Testis (tissue), 3 donors: ENCODE data around the gene SMCO2. TPM values are rescaled to one million over a fixed set of nuclear protein-coding genes. Genes with fewer than 3 reads are reported as not detected.

ENCODE experiments used
- DNase-seq: peaks from one replicate; pipeline ENCODE4 v3.0.0-alpha.2; 2019
- H3K27ac ChIP-seq, 2 donors: fragments of 200-600 bp; sonication (generic); one replicate each; pipeline ENCODE4 v1.5.1; 2019
- H3K27me3 ChIP-seq: fragments of 200-600 bp; sonication (generic); one replicate; pipeline ENCODE4 v1.5.1; 2019
- H3K36me3 ChIP-seq: fragments of 200-600 bp; sonication (generic); one replicate; pipeline ENCODE4 v1.5.1; 2017; ENCODE audit warnings: low read depth; ENCODE audit errors: missing control alignments
- H3K4me1 ChIP-seq: fragments of 200-600 bp; sonication (generic); one replicate; pipeline ENCODE4 v1.5.1; 2019
- H3K4me3 ChIP-seq, 2 donors: fragments of 200-600 bp; sonication (generic); one replicate each; pipeline ENCODE4 v1.5.1; 2017 to 2019
- H3K9me3 ChIP-seq: fragments of 200-600 bp; sonication (generic); one replicate; pipeline ENCODE4 v1.5.1; 2017
- CTCF ChIP-seq, 3 experiments: fragments of 450-650 bp in 2 of 3; fragments of 200-600 bp in 1 of 3; sonication (generic) in 1 of 3; IDR thresholded peaks; one replicate each; pipeline ENCODE4 v1.5.1; 2016 to 2019; ENCODE audit warnings: antibody characterized with exemption in 3 of 3, mild to moderate bottlenecking in 2 of 3, moderate library complexity in 1 of 3
- POLR2A ChIP-seq: fragments of 450-650 bp; IDR thresholded peaks from one replicate; pipeline ENCODE4 v1.6.1; 2017; ENCODE audit warnings: antibody characterized with exemption, mild to moderate bottlenecking, moderate library complexity
- WGBS, 2 donors: methylation state at CpG; one replicate each; pipeline ENCODE4 v1.1.5; 2018; 5-methylcytosine and 5-hydroxymethylcytosine counted together
- intact Hi-C: fragments of 100-400 bp; cut with DNase I; formaldehyde crosslinking; loops from one replicate; pipeline ENCODE4 v1.15.1; 2023; ENCODE audit warnings: low total_unique reads
- polyA plus RNA-seq: library from polyadenylated mRNA; stranded (reverse); fragments of 350-450 nt; fragmentation: Illumina TruSeq; extraction: RNeasy Lipid Tissue Mini Kit (QIAGEN cat#74804); gene quantifications from one replicate; pipeline ENCODE4 v1.2.3, GENCODE V29; 2014; ENCODE audit warnings: low read depth, low replicate concordance; ENCODE audit not compliant: insufficient read depth
- total RNA-seq, 2 donors: library from RNA; depleted of rRNA; stranded (reverse); fragments of >200 nt; gene quantifications; one replicate each; pipeline ENCODE4 v1.2.3, GENCODE V29; 2016

SMCO2 gene
- total and polyA plus RNA-seq, 3 donors from 2014 or later, result 1.5 to 4.6 TPM; not detected in 1

DNA sequence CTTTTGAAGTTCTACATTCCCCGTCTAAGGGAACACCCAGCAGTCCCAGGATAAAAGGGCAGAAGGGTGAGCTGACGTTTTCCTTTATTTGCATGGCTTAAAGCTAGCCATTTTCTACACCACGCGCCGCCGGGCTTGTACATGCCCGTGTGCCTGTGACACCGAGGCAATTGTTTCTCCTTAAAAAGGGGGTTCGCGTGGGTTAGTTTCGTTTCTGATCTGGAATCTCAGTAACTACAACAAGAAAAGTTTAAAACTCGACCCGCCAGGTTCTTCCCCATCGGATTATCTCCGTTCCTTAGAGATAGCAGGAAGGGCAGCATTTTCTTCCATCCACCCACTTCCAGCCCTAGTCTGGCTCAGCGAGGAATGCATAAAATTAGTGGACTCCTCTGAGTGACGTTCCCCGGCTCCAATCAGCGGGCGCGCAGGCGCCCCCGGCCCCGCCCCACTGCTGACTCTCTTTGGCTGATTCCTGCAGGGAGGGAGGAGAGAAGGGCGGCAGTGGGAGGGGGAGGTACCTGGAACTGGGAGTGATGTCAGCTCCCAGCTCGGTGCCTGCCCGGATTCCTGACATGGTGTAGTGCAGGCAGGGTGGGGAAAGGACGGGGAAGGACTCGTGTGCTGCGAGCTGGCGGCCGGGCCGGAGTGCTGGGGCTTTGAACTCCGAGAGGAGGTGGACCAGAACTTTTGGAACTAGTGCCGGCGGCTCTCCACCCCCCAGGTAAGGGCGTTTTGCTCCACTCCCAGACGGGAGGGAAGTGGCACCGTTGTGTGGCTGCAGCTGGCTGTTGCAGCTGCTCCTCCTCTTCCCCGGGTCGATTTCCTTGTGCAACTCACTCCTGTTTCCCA lies 77.3 kb downstream of the SMCO2 start, which contains the start of gene PPFIBP1:
TSS of gene PPFIBP1 (plus strand) at position 565 of the 852 bp plus-strand sequence. CDS start 109,191 bp downstream, outside the sequence.
- Histone ChIP-seq H3K4me3 (peak within 1 kb of the TSS; percentile 66 to 82), H3K9me3 (no peaks in the 10 kb centered on the region), H3K27me3 (no peaks in the 10 kb centered on the region), H3K27ac (peak within 1 kb of the TSS; percentile 87 to 90), H3K4me1 (peaks cover 12% of the 10 kb centered on the region), H3K36me3 (no peaks in the 10 kb centered on the region)
- intact Hi-C loops, result no loop called here
- peak; percentile 99 for DNase-seq
- TF ChIP-seq CTCF (IDR thresholded peaks at IDR 0.05) (peak in 1 of 3 experiments; percentile 20), POLR2A (peak; percentile 81)
- WGBS, 2 donors, result 1% methylated on average over 25 to 41 of the region's 41 CpGs

- WGBS, 2 donors, result 0 to 2% methylated on average over 7 to 8 of the region's 8 CpGs
- intact Hi-C loops, result no loop called here
These were observed 77.9 kb downstream of the SMCO2 start for GRCh38 chr12:27524494-27524835.

DNA sequence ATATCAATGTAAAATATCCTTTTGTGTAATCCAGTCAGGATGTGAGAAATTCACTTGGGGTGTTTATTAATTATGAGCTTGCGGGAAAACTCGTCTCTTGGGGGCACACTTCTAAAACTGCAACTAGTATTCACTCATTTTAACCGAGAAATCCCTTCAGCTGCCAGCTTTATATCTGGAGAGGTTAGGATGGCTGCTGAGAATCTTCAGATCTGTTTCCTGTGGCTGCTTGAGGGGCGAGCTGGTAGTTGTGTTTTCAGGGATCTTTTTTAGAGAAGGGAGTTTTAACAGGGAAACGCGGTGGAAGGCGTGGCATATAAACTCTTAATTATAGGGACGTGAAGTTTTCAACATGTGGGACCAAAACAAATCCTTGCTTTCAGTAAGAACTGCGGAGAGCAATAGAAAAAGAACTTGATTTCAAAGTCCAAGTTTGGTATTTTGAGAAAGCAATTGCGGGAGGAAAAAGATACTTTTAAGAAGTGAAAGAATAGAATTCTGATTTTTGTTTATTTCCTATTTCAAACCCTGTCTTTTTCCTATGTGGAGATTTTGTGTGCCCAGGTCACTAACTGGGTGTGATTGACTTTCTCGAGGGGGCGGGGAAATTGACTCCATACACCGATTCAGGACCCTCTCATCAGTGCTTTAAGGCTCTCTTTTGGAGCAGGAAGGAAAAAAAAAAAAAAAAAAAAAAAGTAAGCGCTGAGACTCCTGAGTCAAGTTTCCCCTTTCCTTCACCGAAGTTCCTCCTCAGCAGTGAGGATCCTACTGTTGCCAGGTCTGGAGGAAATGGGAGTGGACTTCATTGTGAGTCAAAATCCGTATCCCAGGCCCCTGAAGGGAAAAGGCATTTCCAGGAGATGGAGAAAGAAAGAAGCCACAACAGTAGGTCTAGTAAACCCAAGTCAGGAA lies 78.6 kb downstream of the SMCO2 start:
- Histone ChIP-seq H3K9me3 (no peaks in the 10 kb centered on the region), H3K36me3 (no peaks in the 10 kb centered on the region), H3K27ac (peak overlapping the region; percentile 87 to 90), H3K4me3 (peak overlapping the region; percentile 66 to 82), H3K4me1 (peaks cover 12% of the 10 kb centered on the region), H3K27me3 (no peaks in the 10 kb centered on the region)
- no peak for TF ChIP-seq POLR2A
- intact Hi-C loops, result no loop called here
- DNase-seq, result peak; percentile 49
- WGBS, 2 donors, result 1% methylated on average over 16 of the region's 16 CpGs

More at GRCh38 chr12:27524494-27524835, 77.9 kb downstream of the SMCO2 start:
- no peak for DNase-seq
- Histone ChIP-seq H3K27ac (peak overlapping the region; percentile 87 to 90), H3K4me3 (peak overlapping the region; percentile 66 to 82), H3K36me3 (no peaks in the 10 kb centered on the region), H3K4me1 (peaks cover 12% of the 10 kb centered on the region), H3K9me3 (no peaks in the 10 kb centered on the region), H3K27me3 (no peaks in the 10 kb centered on the region)
- no peak for TF ChIP-seq CTCF (IDR thresholded peaks at IDR 0.05)
- TF ChIP-seq POLR2A, result no peak

GRCh38 chr12:27527512-27527911 lies 81.0 kb downstream of the SMCO2 start:
- intact Hi-C loops, result no loop called here
- WGBS, 2 donors, result 81 to 84% methylated on average over 9 of the region's 9 CpGs
- no peak overlapping the region for H3K27ac ChIP-seq
- H3K4me1 ChIP-seq, result peaks cover 12% of the 10 kb centered on the region
- no peak overlapping the region for H3K4me3 ChIP-seq
- no peak for DNase-seq
- no peaks in the 10 kb centered on the region for H3K27me3 ChIP-seq
- no peaks in the 10 kb centered on the region for H3K36me3 ChIP-seq
- H3K9me3 ChIP-seq, result no peaks in the 10 kb centered on the region
- TF ChIP-seq POLR2A, result no peak
- no peak for TF ChIP-seq CTCF (IDR thresholded peaks at IDR 0.05)

DNA sequence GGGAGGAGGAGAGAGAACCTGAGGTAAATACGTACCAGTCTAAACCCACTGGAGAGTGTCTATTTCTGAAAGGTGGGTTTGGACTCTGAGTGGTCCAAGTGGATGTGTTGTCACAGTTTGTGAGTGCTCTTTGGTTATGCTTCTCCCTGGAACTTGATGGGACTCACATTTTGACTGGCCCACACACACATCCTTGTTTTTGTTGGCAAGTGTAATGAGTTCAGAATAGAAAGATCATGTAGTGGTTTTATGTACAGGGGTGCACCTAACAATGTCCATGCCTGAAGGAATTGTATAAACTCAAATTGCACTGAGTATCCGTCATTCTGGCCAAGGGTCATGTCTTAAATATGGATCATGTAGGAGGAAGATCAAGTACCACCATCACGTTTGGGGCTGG lies 82.3 kb downstream of the SMCO2 start:
- TF ChIP-seq POLR2A (no peak), CTCF (IDR thresholded peaks at IDR 0.05) (no peak)
- no peaks in the 10 kb centered on the region for H3K27me3 ChIP-seq
- H3K4me3 ChIP-seq, result no peak overlapping the region
- H3K36me3 ChIP-seq, result no peaks in the 10 kb centered on the region
- DNase-seq, result no peak
- H3K9me3 ChIP-seq, result no peaks in the 10 kb centered on the region
- peaks cover 6% of the 10 kb centered on the region for H3K4me1 ChIP-seq
- intact Hi-C loops, result no loop called here
- 56 to 74% methylated on average over 3 of the region's 3 CpGs for WGBS, 2 donors
- no peak overlapping the region for H3K27ac ChIP-seq
